ENCODE results near the gene FAM89A. TPM values are rescaled to one million over a fixed set of nuclear protein-coding genes. Genes with fewer than 3 reads are reported as not detected.

The FAM89A gene
- total and polyA plus RNA-seq, 9 of the 15 experiments (the other 6 are each of a cell fraction or from before 2014, with no cell fraction given) = 8.7 to 66.2 (median 43.3) TPM

DNA sequence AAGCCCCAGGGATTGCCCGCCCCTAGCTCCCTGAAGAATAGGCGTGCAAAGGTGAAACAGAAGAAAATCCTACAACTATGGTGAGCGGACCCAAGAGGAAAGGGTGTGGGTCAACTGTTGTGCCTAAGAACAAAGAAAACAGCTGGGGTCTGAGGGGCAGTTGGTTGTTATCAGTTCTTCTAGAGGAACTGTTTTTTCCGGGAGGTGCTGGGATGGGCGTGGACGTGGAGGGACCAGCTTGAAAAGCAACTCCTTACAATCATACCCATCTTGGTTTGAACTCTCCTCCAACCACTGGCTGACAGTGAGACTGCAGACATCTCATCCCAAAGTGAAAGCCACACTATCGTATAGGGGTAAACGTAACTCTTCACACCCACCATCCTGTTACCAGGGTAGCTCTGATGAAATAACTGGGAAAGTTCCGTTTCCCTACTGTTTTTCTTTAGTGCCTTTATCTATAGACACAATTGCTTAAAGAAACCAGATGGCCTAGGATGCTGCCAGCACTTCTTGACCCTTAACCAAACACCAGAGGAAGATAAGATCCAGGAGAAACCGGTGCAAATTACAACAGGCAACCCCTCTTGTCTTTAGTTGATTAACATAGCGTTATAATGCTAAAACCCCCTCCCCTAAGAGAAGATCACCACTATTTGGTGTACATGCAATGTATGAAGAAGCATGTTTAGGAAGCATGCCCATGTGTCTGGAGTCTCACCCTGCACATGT lies 25.6 kb upstream of the FAM89A start (continued):
- no peak for TF ChIP-seq PREB (CRISPR knock-in tag; IDR thresholded peaks at IDR 0.05)
- peak; percentile 44; the same call in 1 of the 2 replicates for TF ChIP-seq ZNF644 (tag; IDR thresholded peaks at IDR 0.05; ENCODE audit: low read depth)
- peak; percentile 90 to 92 for TF ChIP-seq TRIM24 (IDR thresholded peaks at IDR 0.05)
- TF ChIP-seq RNF2 (IDR thresholded peaks at IDR 0.05) = peak; percentile 83; the same call in 1 of the 2 replicates
- no peak for TF ChIP-seq SRSF3 (IDR thresholded peaks at IDR 0.05; ENCODE audit: insufficient read depth, low read length)
- TF ChIP-seq, protein P1, sequence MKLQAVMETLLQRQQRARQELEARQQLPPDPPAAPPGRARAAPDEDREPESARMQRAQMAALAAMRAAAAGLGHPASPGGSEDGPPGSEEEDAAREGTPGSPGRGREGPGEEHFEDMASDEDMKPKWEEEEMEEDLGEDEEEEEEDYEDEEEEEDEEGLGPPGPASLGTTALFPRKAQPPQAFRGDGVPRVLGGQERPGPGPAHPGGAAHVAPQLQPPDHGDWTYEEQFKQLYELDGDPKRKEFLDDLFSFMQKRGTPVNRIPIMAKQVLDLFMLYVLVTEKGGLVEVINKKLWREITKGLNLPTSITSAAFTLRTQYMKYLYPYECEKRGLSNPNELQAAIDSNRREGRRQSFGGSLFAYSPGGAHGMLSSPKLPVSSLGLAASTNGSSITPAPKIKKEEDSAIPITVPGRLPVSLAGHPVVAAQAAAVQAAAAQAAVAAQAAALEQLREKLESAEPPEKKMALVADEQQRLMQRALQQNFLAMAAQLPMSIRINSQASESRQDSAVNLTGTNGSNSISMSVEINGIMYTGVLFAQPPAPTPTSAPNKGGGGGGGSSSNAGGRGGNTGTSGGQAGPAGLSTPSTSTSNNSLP (IDR thresholded peaks at IDR 0.05; ENCODE audit: borderline replicate concordance, low read depth, low read length) = peak; percentile 35; the same call in 1 of the 2 replicates
- no peak for TF ChIP-seq MTA1 (IDR thresholded peaks at IDR 0.05; ENCODE audit: borderline replicate concordance)
- TF ChIP-seq HEY1 (CRISPR knock-in tag; IDR thresholded peaks at IDR 0.05; ENCODE audit: borderline replicate concordance) = no peak
- no peak for TF ChIP-seq ZNF445 (CRISPR knock-in tag; IDR thresholded peaks at IDR 0.05; ENCODE audit: low read depth)
- peak; percentile 69 for TF ChIP-seq EP400 (IDR thresholded peaks at IDR 0.05)
- TF ChIP-seq ETV1 (tag; conservative IDR thresholded peaks at IDR 0.05; ENCODE audit: low read depth) = peak; percentile 47; the same call in 1 of the 2 replicates
- peak; percentile 25; the same call in 1 of the 2 replicates for TF ChIP-seq NFE2 (IDR thresholded peaks at IDR 0.05; ENCODE audit: low read depth)
- no peak for TF ChIP-seq TGIF2 (CRISPR knock-in tag; IDR thresholded peaks at IDR 0.05)
- TF ChIP-seq AFF4 (CRISPR knock-in tag; IDR thresholded peaks at IDR 0.05) = no peak
- no peak for TF ChIP-seq FUS (optimal IDR thresholded peaks at IDR 0.05; ENCODE audit: low read depth, low read length)
- no peak for TF ChIP-seq ZNF699 (CRISPR knock-in tag; IDR thresholded peaks at IDR 0.05; ENCODE audit: insufficient replicate concordance)
- 0 out of 2 replicates have a peak, but pooled peaks have one; percentile 7 for TF ChIP-seq RAD51 (IDR thresholded peaks at IDR 0.05; ENCODE audit: borderline replicate concordance, low read depth)
- TF ChIP-seq CREB1 (IDR thresholded peaks at IDR 0.05) = no peak
- TF ChIP-seq CREB1 (CRISPR knock-in tag; IDR thresholded peaks at IDR 0.05) = no peak
- no peak for TF ChIP-seq SUPT5H (IDR thresholded peaks at IDR 0.05)
- TF ChIP-seq, protein P2, sequence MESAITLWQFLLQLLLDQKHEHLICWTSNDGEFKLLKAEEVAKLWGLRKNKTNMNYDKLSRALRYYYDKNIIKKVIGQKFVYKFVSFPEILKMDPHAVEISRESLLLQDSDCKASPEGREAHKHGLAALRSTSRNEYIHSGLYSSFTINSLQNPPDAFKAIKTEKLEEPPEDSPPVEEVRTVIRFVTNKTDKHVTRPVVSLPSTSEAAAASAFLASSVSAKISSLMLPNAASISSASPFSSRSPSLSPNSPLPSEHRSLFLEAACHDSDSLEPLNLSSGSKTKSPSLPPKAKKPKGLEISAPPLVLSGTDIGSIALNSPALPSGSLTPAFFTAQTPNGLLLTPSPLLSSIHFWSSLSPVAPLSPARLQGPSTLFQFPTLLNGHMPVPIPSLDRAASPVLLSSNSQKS (CRISPR knock-in tag; IDR thresholded peaks at IDR 0.05) = no peak

Data from K562 (cell line).